ENCODE results near the gene NDUFA5. TPM values are rescaled to one million over a fixed set of nuclear protein-coding genes. Genes with fewer than 3 reads are reported as not detected.

The NDUFA5 gene
- total RNA-seq (ENCODE audit: low replicate concordance), result 35.8 and 47.8 TPM in 2 replicates

GRCh38 chr7:123557398-123558288, at the start of gene NDUFA5:
Gene NDUFA5 (minus strand): TSS chr7:123557818. CDS start chr7:123557795, 23 bp downstream.
- DNase-seq (ENCODE audit: low read depth), result peak; percentile 100
- TF ChIP-seq CTCF (IDR thresholded peaks at IDR 0.05; ENCODE audit: insufficient read depth, low read length), result no peak
- H3K4me3 ChIP-seq (ENCODE audit: low read depth, low read length), result peak within 1 kb of the TSS; percentile 75

GRCh38 chr7:123604739-123605138, 47.1 kb upstream of the NDUFA5 start:
- no peak overlapping the region for H3K4me3 ChIP-seq (ENCODE audit: low read depth, low read length)
- TF ChIP-seq CTCF (IDR thresholded peaks at IDR 0.05; ENCODE audit: insufficient read depth, low read length), result no peak
- DNase-seq (ENCODE audit: low read depth), result no peak

GRCh38 chr7:123602648-123603047, 45.0 kb upstream of the NDUFA5 start:
- H3K4me3 ChIP-seq (ENCODE audit: low read depth, low read length), result no peak overlapping the region
- DNase-seq (ENCODE audit: low read depth), result no peak
- TF ChIP-seq CTCF (IDR thresholded peaks at IDR 0.05; ENCODE audit: insufficient read depth, low read length), result no peak

GRCh38 chr7:123601530-123601929, 43.9 kb upstream of the NDUFA5 start, which contains the start of gene ASB15:
Gene ASB15 (plus strand): TSS chr7:123601821. CDS start chr7:123614503, 12,682 bp downstream.
- no peak within 1 kb of the TSS for H3K4me3 ChIP-seq (ENCODE audit: low read depth, low read length)
- no peak for DNase-seq (ENCODE audit: low read depth)
- TF ChIP-seq CTCF (IDR thresholded peaks at IDR 0.05; ENCODE audit: insufficient read depth, low read length), result no peak

- DNase-seq (ENCODE audit: low read depth), result no peak
- TF ChIP-seq CTCF (IDR thresholded peaks at IDR 0.05; ENCODE audit: insufficient read depth, low read length), result no peak
- H3K4me3 ChIP-seq (ENCODE audit: low read depth, low read length), result no peak overlapping the region
Observed at GRCh38 chr7:123600876-123601275, 43.3 kb upstream of the NDUFA5 start.

- no peak for TF ChIP-seq CTCF (IDR thresholded peaks at IDR 0.05; ENCODE audit: insufficient read depth, low read length)
- no peak for DNase-seq (ENCODE audit: low read depth)
- no peak overlapping the region for H3K4me3 ChIP-seq (ENCODE audit: low read depth, low read length)
Observed at GRCh38 chr7:123599766-123600165, 42.1 kb upstream of the NDUFA5 start.

Measured in fibroblast of the aortic adventitia (primary cell).